H1 (cell line): ENCODE data around the gene KCNH8. TPM values are rescaled to one million over a fixed set of nuclear protein-coding genes. Genes with fewer than 3 reads are reported as not detected.

Experiments used
- CTCF ChIA-PET: fragments of 300-600 bp; sonication (Branson Sonifier 250); formaldehyde crosslinking; loops from one replicate; lab custom pipeline; 2021; ENCODE audit not compliant: partially characterized antibody; lab: Charles Lee
- POLR2A ChIA-PET: fragments of 300-600 bp; sonication (Branson Sonifier 250); formaldehyde crosslinking; loops from one replicate; lab custom pipeline; 2021; ENCODE audit warnings: inconsistent platforms; ENCODE audit not compliant: partially characterized antibody; lab: Charles Lee
- DNase-seq, 2 experiments: peaks; one replicate each; pipeline versions ENCODE4 v3.0.0 to v3.0.0-alpha.2; 2010 to 2022; ENCODE audit warnings: low spot score in 2 of 2, low read depth in 1 of 2, mixed read lengths in 1 of 2
- FAIRE-seq: peaks from 2 replicates; lab custom pipeline; 2011; peaks lifted over from hg19 to GRCh38; lab: Jason Lieb, UNC
- H2AFZ ChIP-seq: 2 replicates; pipeline ENCODE4 v1.8.1; 2012; ENCODE audit warnings: low read length, inconsistent platforms
- H2AK5ac ChIP-seq: 2 replicates; pipeline ENCODE4 v1.6.1; 2013; ENCODE audit warnings: low read depth, low read length
- H2BK120ac ChIP-seq: replicated peaks from 2 replicates; pipeline ENCODE3; 2013; ENCODE audit warnings: low read depth, low read length, inconsistent platforms
- H2BK12ac ChIP-seq: 2 replicates; pipeline ENCODE4 v1.6.1; 2013; ENCODE audit warnings: low read depth, low read length
- H2BK15ac ChIP-seq: 2 replicates; pipeline ENCODE4 v1.6.1; 2013; ENCODE audit warnings: low read length
- H2BK20ac ChIP-seq: 2 replicates; pipeline ENCODE4 v1.6.1; 2013; ENCODE audit warnings: low read length
- H2BK5ac ChIP-seq: 2 replicates; pipeline ENCODE4 v1.6.1; 2013; ENCODE audit warnings: low read depth, low read length
- H3K14ac ChIP-seq: 2 replicates; pipeline ENCODE4 v1.6.1; 2013; ENCODE audit warnings: inconsistent platforms; ENCODE audit not compliant: insufficient read length
- H3K18ac ChIP-seq: 2 replicates; pipeline ENCODE4 v1.6.1; 2013; ENCODE audit warnings: low read length; ENCODE audit errors: extremely low read depth
- H3K23ac ChIP-seq: 2 replicates; pipeline ENCODE4 v1.6.1; 2013; ENCODE audit warnings: inconsistent platforms; ENCODE audit not compliant: insufficient read length
- H3K23me2 ChIP-seq: 2 replicates; pipeline ENCODE4 v1.6.1; 2013; ENCODE audit warnings: low read depth, low read length
- H3K27ac ChIP-seq: 2 replicates; pipeline ENCODE4 v1.6.1; 2011; ENCODE audit warnings: low read depth, low read length, inconsistent platforms
- H3K27me3 ChIP-seq, 4 experiments: replicated peaks in 1 of 4; 1 replicate in 1 of 4; 2 replicates in 3 of 4; pipeline versions ENCODE4 v1.6.1 to v1.8.1; 2011 to 2013; ENCODE audit warnings: low read length in 3 of 4, mild to moderate bottlenecking in 3 of 4, inconsistent platforms in 2 of 4, mixed read lengths in 2 of 4, moderate library complexity in 1 of 4; ENCODE audit not compliant: control insufficient read depth in 3 of 4, insufficient read depth in 3 of 4; ENCODE audit errors: extremely low read depth in 1 of 4
- H3K36me3 ChIP-seq, 4 experiments: 2 replicates each; pipeline versions ENCODE4 v1.6.1 to v1.8.1; 2011 to 2013; ENCODE audit warnings: mild to moderate bottlenecking in 4 of 4, low read length in 3 of 4, moderate library complexity in 2 of 4, control low read depth in 1 of 4, inconsistent platforms in 1 of 4; ENCODE audit not compliant: insufficient read depth in 4 of 4, control insufficient read depth in 2 of 4
- H3K4ac ChIP-seq: replicated peaks from 2 replicates; pipeline ENCODE3; 2013; ENCODE audit warnings: low read length, low read depth, mixed read lengths, inconsistent platforms; ENCODE audit not compliant: insufficient read length
- H3K4me1 ChIP-seq, 4 experiments: replicated peaks in 1 of 4; 1 replicate in 1 of 4; 2 replicates in 3 of 4; pipeline versions ENCODE4 v1.6.1 to v1.8.1; 2011 to 2013; ENCODE audit warnings: low read length in 3 of 4, inconsistent platforms in 2 of 4, mixed read lengths in 1 of 4; ENCODE audit not compliant: insufficient read depth in 4 of 4, control insufficient read depth in 3 of 4
- H3K4me2 ChIP-seq, 2 experiments: 2 replicates each; pipeline versions ENCODE4 v1.6.1 to v1.8.1; 2011 to 2013; ENCODE audit warnings: low read depth in 2 of 2, low read length in 2 of 2, control low read depth in 1 of 2, inconsistent platforms in 1 of 2, mild to moderate bottlenecking in 1 of 2; ENCODE audit not compliant: insufficient read depth in 1 of 2
- H3K4me3 ChIP-seq, 4 experiments: fragments of 200-600, 300-600 bp in 1 of 4; sonication (generic), shearing (Covaris generic), sonication (Bioruptor Twin) in 1 of 4; 2 replicates each; pipeline versions ENCODE4 v1.5.1 to v1.8.1; 2011 to 2016; ENCODE audit warnings: low read length in 4 of 4, low read depth in 3 of 4, control low read depth in 2 of 4, inconsistent platforms in 2 of 4, mild to moderate bottlenecking in 2 of 4, mixed read lengths in 1 of 4, moderate library complexity in 1 of 4; ENCODE audit not compliant: insufficient read depth in 2 of 4; ENCODE audit errors: extremely low read depth in 1 of 4
- H3K56ac ChIP-seq: replicated peaks from 2 replicates; pipeline ENCODE3; 2013; ENCODE audit warnings: low read depth, mild to moderate bottlenecking, mixed read lengths, low read length, inconsistent platforms; ENCODE audit not compliant: insufficient read length
- H3K79me1 ChIP-seq: 2 replicates; pipeline ENCODE4 v1.6.1; 2013; ENCODE audit warnings: low read depth, low read length, control low read depth
- H3K79me2 ChIP-seq, 2 experiments: 2 replicates each; pipeline versions ENCODE4 v1.6.1 to v1.8.1; 2012 to 2013; ENCODE audit warnings: low read length in 2 of 2, mild to moderate bottlenecking in 2 of 2, inconsistent platforms in 1 of 2; ENCODE audit not compliant: insufficient read depth in 2 of 2, control insufficient read depth in 1 of 2
- H3K9ac ChIP-seq, 4 experiments: replicated peaks in 1 of 4; 1 replicate in 1 of 4; 2 replicates in 3 of 4; pipeline versions ENCODE4 v1.6.1 to v1.8.1; 2011 to 2013; ENCODE audit warnings: low read depth in 3 of 4, low read length in 3 of 4, control low read depth in 2 of 4, mild to moderate bottlenecking in 2 of 4, moderate library complexity in 2 of 4, inconsistent platforms in 1 of 4; ENCODE audit errors: extremely low read depth in 1 of 4
- H3K9me3 ChIP-seq, 2 experiments: 2 replicates each; pipeline versions ENCODE4 v1.6.1 to v1.8.1; 2012 to 2013; ENCODE audit warnings: mild to moderate bottlenecking in 2 of 2, moderate library complexity in 2 of 2, control low read depth in 1 of 2, inconsistent platforms in 1 of 2, low read depth in 1 of 2, low read length in 1 of 2, mixed read lengths in 1 of 2; ENCODE audit not compliant: insufficient read depth in 2 of 2
- H4K20me1 ChIP-seq, 2 experiments: replicated peaks in 1 of 2; 2 replicates each; pipeline versions ENCODE3 to v1.8.1; 2011 to 2013; ENCODE audit warnings: inconsistent platforms in 2 of 2, low read length in 2 of 2, mild to moderate bottlenecking in 1 of 2; ENCODE audit not compliant: insufficient read depth in 2 of 2, control insufficient read depth in 1 of 2
- H4K5ac ChIP-seq: 2 replicates; pipeline ENCODE4 v1.6.1; 2013; ENCODE audit warnings: low read length, low read depth, mixed read lengths, inconsistent platforms; ENCODE audit not compliant: insufficient read length
- H4K8ac ChIP-seq: 2 replicates; pipeline ENCODE4 v1.8.0; 2013; ENCODE audit warnings: mild to moderate bottlenecking, moderate library complexity, low read length, inconsistent platforms; ENCODE audit not compliant: insufficient read depth; ENCODE audit errors: extremely low read depth
- H4K91ac ChIP-seq: replicated peaks from 2 replicates; pipeline ENCODE3; 2013; ENCODE audit warnings: low read length, mixed read lengths, inconsistent platforms; ENCODE audit not compliant: insufficient read length
- CHD1 ChIP-seq: IDR thresholded peaks from 2 replicates; pipeline ENCODE4 v1.6.1; 2012; ENCODE audit warnings: low read depth, low read length, improper control_type of control experiment
- CREB1 ChIP-seq: IDR thresholded peaks from 2 replicates; pipeline ENCODE4 v1.6.1; 2012; ENCODE audit warnings: inconsistent platforms
- CTBP2 ChIP-seq: IDR thresholded peaks from 2 replicates; pipeline ENCODE4 v1.7.0; 2011; ENCODE audit warnings: borderline replicate concordance, mild to moderate bottlenecking, moderate library complexity, mixed read lengths, low read length; ENCODE audit not compliant: insufficient read depth, insufficient read length
- EZH2 ChIP-seq: fragments of 200-600 bp; sonication (generic); IDR thresholded peaks from 2 replicates; pipeline ENCODE4 v1.7.1; 2012; ENCODE audit warnings: low read depth, mild to moderate bottlenecking, moderate library complexity, low read length, inconsistent platforms; ENCODE audit not compliant: severe bottlenecking
- JUND ChIP-seq: IDR thresholded peaks from 2 replicates; pipeline ENCODE4 v1.6.1; 2011; ENCODE audit warnings: mild to moderate bottlenecking, improper control_type of control experiment, low read length
- NANOG ChIP-seq: IDR thresholded peaks from 2 replicates; pipeline ENCODE4 v1.6.1; 2011; ENCODE audit warnings: low read length, low read depth, mild to moderate bottlenecking, inconsistent platforms; ENCODE audit not compliant: insufficient read depth, poor library complexity, severe bottlenecking
- POLR2AphosphoS5 ChIP-seq: IDR thresholded peaks from 2 replicates; pipeline ENCODE4 v1.6.1; 2011; ENCODE audit warnings: low read depth, low read length
- RBBP5 ChIP-seq: IDR thresholded peaks from 2 replicates; pipeline ENCODE4 v1.7.1; 2012; ENCODE audit warnings: low read depth, mild to moderate bottlenecking, inconsistent platforms, low read length, moderate library complexity, borderline replicate concordance
- SIX5 ChIP-seq: IDR thresholded peaks from 2 replicates; pipeline ENCODE4 v1.6.1; 2011; ENCODE audit warnings: mild to moderate bottlenecking, low read depth, low read length
- WGBS, 2 experiments: shearing (Covaris generic) in 1 of 2; methylation state at CpG; one replicate each; pipeline versions ENCODE4 v1.1.6 to v1.1.7; 2013 to 2015; ENCODE audit warnings: low lambda C conversion rate in 2 of 2, mixed read lengths in 2 of 2, inconsistent platforms in 1 of 2, low coverage in 1 of 2, missing lambda C conversion rate in 1 of 2; ENCODE audit not compliant: insufficient replicate concordance in 2 of 2, insufficient coverage in 1 of 2, insufficient read length in 1 of 2; ENCODE audit errors: extremely low coverage in 1 of 2, missing lambda C conversion rate in 1 of 2; 5-methylcytosine and 5-hydroxymethylcytosine counted together
- polyA plus RNA-seq, 7 experiments: library from polyadenylated mRNA; depleted of rRNA in 3 of 7; stranded (reverse) in 5 of 7; unstranded in 2 of 7; fragments of >200 nt in 5 of 7; fragments of 200-250 nt in 2 of 7; gene quantifications; 1 replicate in 5 of 7; 2 replicates in 1 of 7; 4 replicates in 1 of 7; pipeline versions ENCODE4 v1.2.1 to v1.2.3, GENCODE V29; 2011 to 2013; ENCODE audit warnings: missing spikeins in 2 of 7, mixed read lengths in 2 of 7
- total RNA-seq: library from RNA; stranded (reverse); fragmentation: NEBNext Ultra II Directional; extraction: Animal tissue kit (Norgen Biotek cat#: 25700); gene quantifications from 2 replicates; pipeline ENCODE4 v1.2.1, GENCODE V29; 2021
- TF ChIP-seq, protein P1 (sequence below): IDR thresholded peaks from 2 replicates; pipeline ENCODE4 v1.6.1; 2011; ENCODE audit warnings: low read depth, mild to moderate bottlenecking, low read length; ENCODE audit not compliant: insufficient read depth
- TF ChIP-seq, protein P2 (sequence below): IDR thresholded peaks from 2 replicates; pipeline ENCODE4 v1.6.1; 2011; ENCODE audit warnings: low read length, improper control_type of control experiment

KCNH8 gene
- total and polyA plus RNA-seq, 2 of the 8 experiments (the other 6 are each of a cell fraction or from before 2014, with no cell fraction given), result 2.2 to 2.4 TPM

DNA sequence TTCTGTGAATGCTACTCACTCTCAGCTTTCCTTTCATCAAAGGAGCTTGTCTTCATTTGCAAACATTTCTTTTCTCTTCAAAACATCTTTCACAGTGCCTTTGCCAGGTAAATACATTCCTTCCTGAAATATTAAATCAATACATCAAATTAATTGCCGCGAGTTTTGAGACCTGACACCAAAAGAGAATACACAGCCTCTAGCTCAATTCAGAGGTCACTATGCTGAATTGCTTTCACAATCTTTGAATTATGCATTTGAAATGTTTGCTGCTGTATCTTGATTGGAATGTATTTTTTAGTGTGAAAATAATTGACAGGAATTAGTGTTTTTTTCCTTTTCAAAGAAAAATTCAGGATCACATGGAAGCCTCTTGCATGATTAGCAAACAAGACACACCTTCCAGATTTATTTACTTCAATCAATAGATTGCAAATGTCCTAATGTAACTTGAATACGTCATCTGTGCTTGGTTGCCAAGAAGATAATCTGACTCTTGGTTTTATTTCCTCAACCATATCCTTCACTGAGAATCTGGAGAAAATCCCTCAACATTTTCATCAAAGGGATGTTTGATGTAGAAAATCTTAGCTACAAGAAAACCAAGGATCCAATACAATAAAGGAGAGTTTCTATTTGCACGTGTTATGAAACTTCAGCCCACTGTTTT, 83.6 kb downstream of the KCNH8 start:
- Histone ChIP-seq H4K91ac (no peak overlapping the region), H3K23me2 (no peaks in the 10 kb centered on the region), H2BK20ac (no peak overlapping the region), H2AFZ (no peak overlapping the region), H3K4me3 (no peak overlapping the region), H3K18ac (no peak overlapping the region), H4K20me1 (no peaks in the 10 kb centered on the region), H3K79me2 (no peaks in the 10 kb centered on the region), H3K27me3 (no peaks in the 10 kb centered on the region), H3K36me3 (no peaks in the 10 kb centered on the region), H4K8ac (no peak overlapping the region), H3K4ac (no peak overlapping the region), H3K56ac (no peak overlapping the region), H3K23ac (no peak overlapping the region), H3K9ac (no peak overlapping the region), H2BK120ac (no peak overlapping the region), H3K4me2 (no peak overlapping the region), H2BK15ac (no peak overlapping the region), H3K4me1 (no peaks in the 10 kb centered on the region), H2AK5ac (no peak overlapping the region), H3K14ac (no peak overlapping the region), H3K9me3 (peaks cover 0 to 7% of the 10 kb centered on the region in 2 experiments; a peak in 1 of 4 replicates), H4K5ac (no peak overlapping the region), H2BK5ac (no peak overlapping the region), H3K27ac (no peak overlapping the region), H2BK12ac (no peak overlapping the region), H3K79me1 (no peaks in the 10 kb centered on the region)
- ChIA-PET POLR2A (interaction anchor here (1.2 kb wide), 1 partner anchor 19 kb away, joined by 3 read pairs; no protein-coding TSS in a partner anchor), CTCF (interaction anchor here (1.3 to 1.5 kb wide), 4 partner anchors 8 to 85 kb away, joined by 3 to 5 read pairs (median 4); no protein-coding TSS in a partner anchor)
- FAIRE-seq, result no peak
- no peak for DNase-seq
- WGBS, 2 experiments, result 94% methylated on average over 4 of the region's 4 CpGs; no CpG with 5 or more reads in 1 of the 2 experiments
- TF ChIP-seq JUND (no peak), NANOG (no peak), RBBP5 (no peak), POLR2AphosphoS5 (no peak), SIX5 (no peak), CHD1 (no peak), CTBP2 (no peak), CREB1 (no peak), EZH2 (no peak)
- TF ChIP-seq, protein P1, sequence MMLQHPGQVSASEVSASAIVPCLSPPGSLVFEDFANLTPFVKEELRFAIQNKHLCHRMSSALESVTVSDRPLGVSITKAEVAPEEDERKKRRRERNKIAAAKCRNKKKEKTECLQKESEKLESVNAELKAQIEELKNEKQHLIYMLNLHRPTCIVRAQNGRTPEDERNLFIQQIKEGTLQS, result no peak
- TF ChIP-seq, protein P2, sequence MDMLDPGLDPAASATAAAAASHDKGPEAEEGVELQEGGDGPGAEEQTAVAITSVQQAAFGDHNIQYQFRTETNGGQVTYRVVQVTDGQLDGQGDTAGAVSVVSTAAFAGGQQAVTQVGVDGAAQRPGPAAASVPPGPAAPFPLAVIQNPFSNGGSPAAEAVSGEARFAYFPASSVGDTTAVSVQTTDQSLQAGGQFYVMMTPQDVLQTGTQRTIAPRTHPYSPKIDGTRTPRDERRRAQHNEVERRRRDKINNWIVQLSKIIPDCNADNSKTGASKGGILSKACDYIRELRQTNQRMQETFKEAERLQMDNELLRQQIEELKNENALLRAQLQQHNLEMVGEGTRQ, result no peak
